GM06990 (cell line): ENCODE measurements around the gene TMEM26.

Source experiments
- DNase-seq: peaks from one replicate; pipeline ENCODE4 v3.0.0-alpha.2; 2011; ENCODE audit not compliant: insufficient read length; ENCODE audit errors: extremely low read depth
- H3K27me3 ChIP-seq: replicated peaks from 2 replicates; pipeline ENCODE4 v1.6.0; 2011; ENCODE audit warnings: low read length; ENCODE audit not compliant: control insufficient read depth, insufficient read depth
- H3K36me3 ChIP-seq: 2 replicates; pipeline ENCODE4 v1.5.1; 2011; ENCODE audit warnings: low read length; ENCODE audit not compliant: control insufficient read depth, insufficient read depth
- H3K4me3 ChIP-seq: replicated peaks from 2 replicates; pipeline ENCODE4 v1.5.1; 2011; ENCODE audit warnings: low read depth, mild to moderate bottlenecking, control low read depth, low read length
- TF ChIP-seq, protein P1 (sequence below): IDR thresholded peaks from 2 replicates; pipeline ENCODE4 v1.5.1; 2011; ENCODE audit warnings: low read length, control low read depth, mild to moderate bottlenecking, inconsistent platforms; ENCODE audit not compliant: insufficient read depth, poor library complexity, severe bottlenecking

The TMEM26 gene

DNA sequence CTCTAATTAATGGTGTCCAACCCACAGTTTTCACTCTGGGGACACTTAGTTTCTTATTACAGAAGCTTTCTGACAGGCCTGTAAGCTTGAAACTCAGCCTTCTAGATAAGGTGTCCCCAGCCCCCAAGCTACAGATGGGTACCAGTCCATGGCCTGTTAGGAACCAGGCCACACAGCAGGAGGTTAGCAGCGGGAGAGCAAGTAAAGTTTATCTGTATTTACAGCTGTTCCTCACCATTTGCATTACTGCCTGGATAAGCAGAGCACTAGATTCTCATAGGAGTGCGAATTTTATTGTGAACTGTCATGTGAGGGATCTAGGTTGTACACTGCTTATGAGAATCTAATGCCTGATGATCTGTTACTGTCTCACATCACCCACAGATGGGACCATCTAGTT is 93.7 kb downstream of the TMEM26 start:
- TF ChIP-seq, protein P1, sequence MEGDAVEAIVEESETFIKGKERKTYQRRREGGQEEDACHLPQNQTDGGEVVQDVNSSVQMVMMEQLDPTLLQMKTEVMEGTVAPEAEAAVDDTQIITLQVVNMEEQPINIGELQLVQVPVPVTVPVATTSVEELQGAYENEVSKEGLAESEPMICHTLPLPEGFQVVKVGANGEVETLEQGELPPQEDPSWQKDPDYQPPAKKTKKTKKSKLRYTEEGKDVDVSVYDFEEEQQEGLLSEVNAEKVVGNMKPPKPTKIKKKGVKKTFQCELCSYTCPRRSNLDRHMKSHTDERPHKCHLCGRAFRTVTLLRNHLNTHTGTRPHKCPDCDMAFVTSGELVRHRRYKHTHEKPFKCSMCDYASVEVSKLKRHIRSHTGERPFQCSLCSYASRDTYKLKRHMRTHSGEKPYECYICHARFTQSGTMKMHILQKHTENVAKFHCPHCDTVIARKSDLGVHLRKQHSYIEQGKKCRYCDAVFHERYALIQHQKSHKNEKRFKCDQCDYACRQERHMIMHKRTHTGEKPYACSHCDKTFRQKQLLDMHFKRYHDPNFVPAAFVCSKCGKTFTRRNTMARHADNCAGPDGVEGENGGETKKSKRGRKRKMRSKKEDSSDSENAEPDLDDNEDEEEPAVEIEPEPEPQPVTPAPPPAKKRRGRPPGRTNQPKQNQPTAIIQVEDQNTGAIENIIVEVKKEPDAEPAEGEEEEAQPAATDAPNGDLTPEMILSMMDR, result no peak
- no peaks in the 10 kb centered on the region for H3K36me3 ChIP-seq
- H3K4me3 ChIP-seq, result no peak overlapping the region
- no peaks in the 10 kb centered on the region for H3K27me3 ChIP-seq
- no peak for DNase-seq

DNA sequence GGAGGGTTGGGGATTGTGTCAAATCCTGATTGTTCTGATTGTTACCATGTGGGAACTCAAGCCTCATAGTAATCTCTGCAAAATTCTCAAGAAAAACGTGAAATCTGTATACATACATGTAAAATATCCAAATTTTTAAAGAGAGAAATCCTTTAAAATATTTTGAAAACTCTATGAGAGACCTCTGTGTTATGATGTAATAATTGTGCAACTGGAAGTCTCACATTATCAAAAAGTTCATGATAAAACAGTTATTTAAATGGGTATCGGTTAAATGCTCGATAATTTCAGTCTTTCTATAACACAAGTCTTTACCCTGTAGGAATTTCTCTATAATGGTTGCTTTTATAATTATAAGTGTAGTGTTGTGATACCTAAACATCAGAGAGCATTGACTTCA is 95.5 kb downstream of the TMEM26 start:
- Histone ChIP-seq H3K4me3 (no peak overlapping the region), H3K36me3 (no peaks in the 10 kb centered on the region), H3K27me3 (no peaks in the 10 kb centered on the region)
- TF ChIP-seq, protein P1, result no peak
- no peak for DNase-seq
